OCI-LY1 (cell line): ENCODE measurements around the gene SPATA13.
"Not testable (repeated sequence)": the region's sequence is repeated elsewhere in the genome, so short reads cannot be mapped to it uniquely, and the experiment has no call there.

ENCODE experiments used
- EZH2 ChIP-seq: fragments of 200-600 bp; sonication (generic), shearing (Covaris generic); IDR thresholded peaks from 2 replicates; pipeline ENCODE4 v1.8.0; 2017; ENCODE audit warnings: borderline replicate concordance, mixed run types, mild to moderate bottlenecking, antibody characterized with exemption, low read length, moderate library complexity, mixed read lengths
- TF ChIP-seq, protein P1 (sequence below): fragments of 200-600 bp; sonication (generic), shearing (Covaris generic); IDR thresholded peaks from 2 replicates; pipeline ENCODE4 v1.5.1; 2017; ENCODE audit warnings: mild to moderate bottlenecking, antibody characterized with exemption, low read length, moderate library complexity, mixed read lengths

DNA sequence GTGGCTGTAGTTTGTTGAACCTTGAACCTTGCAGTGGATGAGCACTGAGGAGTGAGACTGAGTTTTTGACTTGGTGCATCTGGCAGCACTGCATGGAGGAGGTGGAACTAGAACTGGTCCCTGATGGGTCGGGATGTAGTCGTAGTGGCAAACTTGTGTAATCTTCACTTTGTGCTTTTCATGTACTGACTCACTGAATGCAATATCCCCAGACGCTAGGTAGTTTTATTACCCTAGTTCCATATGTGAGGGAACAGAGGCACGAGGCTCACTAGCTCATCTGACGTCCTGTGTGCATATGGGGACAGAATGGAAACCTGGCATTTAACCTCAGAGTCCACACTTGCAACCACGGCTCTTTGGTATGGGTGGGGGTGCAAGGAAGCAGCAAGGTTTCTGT, 159.1 kb downstream of the SPATA13 start:
- TF ChIP-seq, protein P1, sequence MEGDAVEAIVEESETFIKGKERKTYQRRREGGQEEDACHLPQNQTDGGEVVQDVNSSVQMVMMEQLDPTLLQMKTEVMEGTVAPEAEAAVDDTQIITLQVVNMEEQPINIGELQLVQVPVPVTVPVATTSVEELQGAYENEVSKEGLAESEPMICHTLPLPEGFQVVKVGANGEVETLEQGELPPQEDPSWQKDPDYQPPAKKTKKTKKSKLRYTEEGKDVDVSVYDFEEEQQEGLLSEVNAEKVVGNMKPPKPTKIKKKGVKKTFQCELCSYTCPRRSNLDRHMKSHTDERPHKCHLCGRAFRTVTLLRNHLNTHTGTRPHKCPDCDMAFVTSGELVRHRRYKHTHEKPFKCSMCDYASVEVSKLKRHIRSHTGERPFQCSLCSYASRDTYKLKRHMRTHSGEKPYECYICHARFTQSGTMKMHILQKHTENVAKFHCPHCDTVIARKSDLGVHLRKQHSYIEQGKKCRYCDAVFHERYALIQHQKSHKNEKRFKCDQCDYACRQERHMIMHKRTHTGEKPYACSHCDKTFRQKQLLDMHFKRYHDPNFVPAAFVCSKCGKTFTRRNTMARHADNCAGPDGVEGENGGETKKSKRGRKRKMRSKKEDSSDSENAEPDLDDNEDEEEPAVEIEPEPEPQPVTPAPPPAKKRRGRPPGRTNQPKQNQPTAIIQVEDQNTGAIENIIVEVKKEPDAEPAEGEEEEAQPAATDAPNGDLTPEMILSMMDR = not testable (repeated sequence)
- TF ChIP-seq EZH2 = not testable (repeated sequence)
